Stomach (tissue), 9 donors: ENCODE results near the gene NTF4. TPM values are rescaled to one million over a fixed set of nuclear protein-coding genes. Genes with fewer than 3 reads are reported as not detected.
A peak's percentile ranks its signal among the peaks of the same experiment; 100 is the strongest.
"Not testable (repeated sequence)": the region's sequence is repeated elsewhere in the genome, so short reads cannot be mapped to it uniquely, and the experiment has no call there.

Experiments used
- DNase-seq, 2 donors: peaks; one replicate each; pipeline versions ENCODE4 v3.0.0 to v3.0.0-alpha.2; 2013 to 2019
- H3K27ac ChIP-seq, 5 donors: fragments of 200-600 bp in 4 of 5; sonication (generic) in 4 of 5; one replicate each; pipeline ENCODE4 v1.5.1; 2013 to 2019; ENCODE audit warnings: mild to moderate bottlenecking in 1 of 5, moderate library complexity in 1 of 5
- H3K27me3 ChIP-seq, 3 donors: fragments of 200-600 bp; sonication (generic); one replicate each; pipeline ENCODE4 v1.5.1; 2017 to 2019; ENCODE audit warnings: mixed run types in 1 of 3
- H3K36me3 ChIP-seq, 4 donors: fragments of 200-600 bp; sonication (generic); 1 replicate in 3 of 4; 2 replicates in 1 of 4; pipeline ENCODE4 v1.5.1; 2016 to 2019
- H3K4me1 ChIP-seq, 4 donors: fragments of 200-600 bp; sonication (generic); one replicate each; pipeline ENCODE4 v1.5.1; 2016 to 2019
- H3K4me3 ChIP-seq, 4 donors: fragments of 200-600 bp; sonication (generic) in 3 of 4; one replicate each; pipeline ENCODE4 v1.5.1; 2016 to 2019; ENCODE audit warnings: mild to moderate bottlenecking in 1 of 4
- H3K9me3 ChIP-seq, 4 donors: fragments of 200-600 bp; sonication (generic); one replicate each; pipeline ENCODE4 v1.5.1; 2016 to 2019
- EP300 ChIP-seq: sonication (generic); formaldehyde crosslinking; IDR thresholded peaks from one replicate; pipeline ENCODE4 v1.6.1; 2017; ENCODE audit warnings: antibody characterized with exemption
- POLR2A ChIP-seq, 4 donors: fragments of 450-650 bp; IDR thresholded peaks; one replicate each; pipeline ENCODE4 v1.6.1; 2016; ENCODE audit warnings: antibody characterized with exemption in 4 of 4, control low read depth in 2 of 4, mild to moderate bottlenecking in 1 of 4, moderate library complexity in 1 of 4
- POLR2AphosphoS5 ChIP-seq, 3 donors: sonication (generic); formaldehyde crosslinking; IDR thresholded peaks; one replicate each; pipeline ENCODE4 v1.6.1; 2016; ENCODE audit warnings: antibody characterized with exemption in 3 of 3
- WGBS, 5 donors: extraction: QIAGEN DNeasy Blood & Tissue Kit in 3 of 5; methylation state at CpG; one replicate each; pipeline versions ENCODE4 v1.1.5 to v1.1.7; 2013 to 2018; 5-methylcytosine and 5-hydroxymethylcytosine counted together
- intact Hi-C: fragments of 100-400 bp; cut with DNase I; formaldehyde crosslinking; loops from one replicate; pipeline ENCODE4 v1.15.1; 2023; ENCODE audit warnings: low total_unique reads
- polyA plus RNA-seq, 3 donors: library from polyadenylated mRNA; stranded (reverse); fragments of 200-250 nt; gene quantifications; one replicate each; pipeline ENCODE4 v1.2.3, GENCODE V29; 2013
- total RNA-seq, 5 donors: library from RNA; depleted of rRNA; stranded (reverse); fragments of >200 nt; gene quantifications; one replicate each; pipeline versions ENCODE4 v1.1.0 to v1.2.3, GENCODE V29; 2014 to 2016
- TF ChIP-seq, protein P1 (sequence below), 7 experiments: fragments of 450-650 bp in 4 of 7; fragments of 200-600 bp in 3 of 7; sonication (generic) in 3 of 7; IDR thresholded peaks; one replicate each; pipeline ENCODE4 v1.5.1; 2016 to 2019; ENCODE audit warnings: antibody characterized with exemption in 7 of 7, control low read depth in 2 of 7, mild to moderate bottlenecking in 1 of 7
- donor health status: healthy with polysubstance abuse.
- donor health status: Bipolar disorder and iron deficiency.
- donor health status: healthy.

NTF4 gene
- total and polyA plus RNA-seq, 8 donors = 17.5 TPM; not detected in 7

DNA sequence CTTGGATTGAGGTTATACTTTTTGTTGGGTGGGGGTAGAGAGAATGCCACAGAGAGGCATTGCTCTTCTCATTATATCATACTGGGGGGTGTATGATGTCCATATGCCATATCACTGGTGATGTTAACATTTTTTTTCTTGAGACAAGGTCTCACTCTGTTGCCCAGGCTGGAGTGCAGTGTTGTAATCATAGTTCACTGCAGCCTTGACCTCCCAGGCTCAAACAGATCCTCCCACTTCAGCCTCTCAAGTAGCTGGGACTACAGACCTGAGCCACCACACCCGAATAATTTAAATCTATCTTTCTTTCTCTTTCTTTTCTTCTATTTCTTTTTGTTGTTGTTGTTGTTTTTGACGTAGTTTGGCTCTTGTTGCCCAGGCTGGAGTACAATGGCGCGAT is 15.8 kb upstream of the NTF4 start:
- TF ChIP-seq POLR2AphosphoS5 (IDR thresholded peaks at IDR 0.05) (no peak), POLR2A (IDR thresholded peaks at IDR 0.05) (no peak), EP300 (no peak)
- TF ChIP-seq, protein P1, sequence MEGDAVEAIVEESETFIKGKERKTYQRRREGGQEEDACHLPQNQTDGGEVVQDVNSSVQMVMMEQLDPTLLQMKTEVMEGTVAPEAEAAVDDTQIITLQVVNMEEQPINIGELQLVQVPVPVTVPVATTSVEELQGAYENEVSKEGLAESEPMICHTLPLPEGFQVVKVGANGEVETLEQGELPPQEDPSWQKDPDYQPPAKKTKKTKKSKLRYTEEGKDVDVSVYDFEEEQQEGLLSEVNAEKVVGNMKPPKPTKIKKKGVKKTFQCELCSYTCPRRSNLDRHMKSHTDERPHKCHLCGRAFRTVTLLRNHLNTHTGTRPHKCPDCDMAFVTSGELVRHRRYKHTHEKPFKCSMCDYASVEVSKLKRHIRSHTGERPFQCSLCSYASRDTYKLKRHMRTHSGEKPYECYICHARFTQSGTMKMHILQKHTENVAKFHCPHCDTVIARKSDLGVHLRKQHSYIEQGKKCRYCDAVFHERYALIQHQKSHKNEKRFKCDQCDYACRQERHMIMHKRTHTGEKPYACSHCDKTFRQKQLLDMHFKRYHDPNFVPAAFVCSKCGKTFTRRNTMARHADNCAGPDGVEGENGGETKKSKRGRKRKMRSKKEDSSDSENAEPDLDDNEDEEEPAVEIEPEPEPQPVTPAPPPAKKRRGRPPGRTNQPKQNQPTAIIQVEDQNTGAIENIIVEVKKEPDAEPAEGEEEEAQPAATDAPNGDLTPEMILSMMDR (IDR thresholded peaks at IDR 0.05) = no peak
- H3K27me3 ChIP-seq = no peaks in the 10 kb centered on the region
- intact Hi-C loops = no loop called here
- H3K4me1 ChIP-seq = peaks cover 0 to 9% (median 7%) of the 10 kb centered on the region in 4 donors
- no peaks in the 10 kb centered on the region for H3K36me3 ChIP-seq
- no peak for DNase-seq
- no peaks in the 10 kb centered on the region for H3K9me3 ChIP-seq
- 74 to 92% (median 86%) methylated on average over 4 of the region's 4 CpGs for WGBS, 5 donors
- H3K27ac ChIP-seq = no peak overlapping the region
- no peak overlapping the region for H3K4me3 ChIP-seq

DNA sequence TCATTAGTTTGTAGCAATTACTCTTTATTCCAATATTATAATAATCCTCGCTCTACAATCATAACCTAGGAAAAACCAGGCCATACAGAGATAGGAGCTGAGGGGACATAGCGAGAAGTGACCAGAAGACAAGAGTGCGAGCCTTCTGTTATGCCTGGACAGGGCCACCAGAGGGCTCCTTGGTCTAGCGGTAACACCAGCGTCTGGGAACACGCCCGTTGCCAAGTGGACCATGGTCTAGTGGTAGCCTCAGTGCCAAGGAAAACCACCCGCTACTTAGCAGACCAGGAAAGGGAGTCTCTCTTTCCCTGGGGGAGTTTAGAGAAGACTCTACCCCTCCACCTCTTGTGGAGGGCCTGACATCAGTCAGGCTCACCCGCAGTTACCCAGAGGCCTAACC is 10.3 kb upstream of the NTF4 start:
- H3K36me3 ChIP-seq, intact Hi-C loops, H3K4me3 ChIP-seq, H3K9me3 ChIP-seq, H3K27ac ChIP-seq: not testable (repeated sequence)
- TF ChIP-seq, protein P1 (IDR thresholded peaks at IDR 0.05) = peak in 5 of 7 experiments; percentile 69 to 80 (median 77)
- H3K27me3 ChIP-seq = peaks cover 8 to 48% (median 43%) of the 10 kb centered on the region in 3 donors
- WGBS, 5 donors = 9 to 19% (median 14%) methylated on average over 7 to 9 of the region's 9 CpGs
- peak; percentile 75 to 82 for DNase-seq
- H3K4me1 ChIP-seq = peaks cover 5 to 14% (median 7%) of the 10 kb centered on the region in 4 donors

DNA sequence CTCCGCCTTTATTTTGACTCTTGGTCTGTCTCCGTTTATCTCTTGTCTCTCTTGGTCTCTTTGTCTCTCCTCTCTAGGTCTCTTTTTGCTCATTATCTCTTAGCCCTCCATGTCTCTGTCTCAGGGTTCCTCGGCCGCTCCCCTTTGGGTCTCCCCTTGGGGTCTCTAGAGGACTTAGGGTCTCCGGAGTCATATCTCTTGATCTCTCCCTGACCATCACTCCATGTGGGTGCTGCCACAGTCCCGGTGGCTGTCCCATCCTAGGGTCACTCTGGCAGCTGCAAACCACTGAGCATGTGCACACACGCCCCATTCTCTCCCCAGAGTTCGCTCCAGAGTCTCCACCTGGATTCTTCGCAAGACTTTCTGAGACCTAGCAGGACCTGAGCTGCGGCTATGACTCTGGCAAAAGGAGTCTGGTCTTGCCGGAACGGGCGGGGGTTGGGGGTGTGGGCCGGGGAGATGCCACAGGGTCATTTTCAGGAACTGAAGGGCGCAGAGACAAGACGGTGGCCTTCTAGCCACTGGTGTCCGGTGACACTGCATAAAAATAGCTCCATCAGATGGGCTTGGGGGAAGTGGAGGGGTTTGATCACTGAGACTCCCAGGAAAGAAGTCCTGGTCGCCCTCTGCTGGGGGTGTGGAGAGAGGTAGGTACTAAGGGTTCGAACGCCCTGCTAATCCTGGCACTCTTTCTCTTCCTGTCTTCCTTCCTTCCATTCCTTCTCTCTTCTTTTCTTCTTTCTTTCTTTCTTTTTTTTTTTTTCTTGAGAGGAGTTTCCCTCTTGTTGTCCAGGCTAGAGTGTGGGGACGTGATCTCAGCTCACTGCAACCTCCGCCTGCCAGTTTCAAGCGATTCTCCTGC is 9.1 kb upstream of the NTF4 start:
- TF ChIP-seq, protein P1 (IDR thresholded peaks at IDR 0.05) = no peak
- TF ChIP-seq POLR2A (IDR thresholded peaks at IDR 0.05) (no peak), EP300 (no peak), POLR2AphosphoS5 (IDR thresholded peaks at IDR 0.05) (no peak)
- peaks cover 5 to 14% (median 7%) of the 10 kb centered on the region in 4 donors for H3K4me1 ChIP-seq
- H3K27ac ChIP-seq = no peak overlapping the region
- 57 to 64% (median 63%) methylated on average over 22 to 23 of the region's 23 CpGs for WGBS, 5 donors
- intact Hi-C loops = no loop called here
- no peak overlapping the region for H3K4me3 ChIP-seq
- H3K27me3 ChIP-seq = peaks cover 8 to 59% (median 44%) of the 10 kb centered on the region in 3 donors
- H3K36me3 ChIP-seq = no peaks in the 10 kb centered on the region
- no peaks in the 10 kb centered on the region for H3K9me3 ChIP-seq
- no peak for DNase-seq

DNA sequence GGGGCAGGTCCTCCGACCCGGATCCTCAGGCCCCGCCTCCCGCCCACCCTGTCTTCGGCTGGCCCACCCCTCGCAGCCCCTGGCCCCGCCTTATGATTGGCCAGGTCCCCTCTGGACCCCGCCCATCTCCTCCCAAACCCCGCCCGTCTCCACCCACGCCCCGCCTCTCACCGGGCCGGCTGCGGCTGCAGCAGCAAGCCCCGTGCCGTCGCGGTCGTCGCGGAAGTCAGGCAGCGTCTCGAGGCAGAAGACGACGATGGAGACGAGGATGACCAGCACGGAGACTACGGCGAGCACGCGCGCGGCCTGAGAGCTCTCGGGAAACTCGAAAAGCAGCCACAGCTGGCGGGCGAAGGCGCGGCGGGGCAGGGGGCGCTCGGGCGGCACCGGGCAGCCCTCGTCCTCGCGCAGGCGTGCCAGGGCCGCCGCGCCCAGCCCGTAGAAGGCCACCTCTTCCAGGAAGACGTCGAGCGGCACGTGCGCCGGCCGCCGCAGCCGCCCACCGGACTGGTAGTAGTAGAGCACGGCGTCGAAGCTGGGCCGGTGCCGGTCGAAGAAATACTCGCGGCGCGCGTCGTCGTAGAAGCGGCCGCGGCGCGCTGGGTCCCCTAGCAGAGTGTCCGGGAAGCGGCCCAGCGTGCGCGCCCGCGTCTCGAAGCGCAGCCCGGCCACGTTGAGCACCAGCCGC is 7.4 kb upstream of the NTF4 start:
- TF ChIP-seq EP300 (no peak), POLR2AphosphoS5 (IDR thresholded peaks at IDR 0.05) (no peak), POLR2A (IDR thresholded peaks at IDR 0.05) (no peak)
- TF ChIP-seq, protein P1 (IDR thresholded peaks at IDR 0.05) = no peak
- Histone ChIP-seq H3K27me3 (peaks cover 8 to 77% (median 44%) of the 10 kb centered on the region in 3 donors), H3K36me3 (no peaks in the 10 kb centered on the region), H3K4me3 (no peak overlapping the region), H3K9me3 (no peaks in the 10 kb centered on the region), H3K4me1 (peaks cover 5 to 14% (median 7%) of the 10 kb centered on the region in 4 donors), H3K27ac (no peak overlapping the region)
- 7 to 11% (median 9%) methylated on average over 15 to 93 of the region's 93 CpGs for WGBS, 5 donors
- DNase-seq = peak in 1 of 2 donors; percentile 58
- intact Hi-C loops = no loop called here
